ENCODE results near the gene SDC1. TPM values are rescaled to one million over a fixed set of nuclear protein-coding genes. Genes with fewer than 3 reads are reported as not detected.

The SDC1 gene
- total and polyA plus RNA-seq, 4 donors: 0.66 to 5.4 (median 1.4) TPM

DNA sequence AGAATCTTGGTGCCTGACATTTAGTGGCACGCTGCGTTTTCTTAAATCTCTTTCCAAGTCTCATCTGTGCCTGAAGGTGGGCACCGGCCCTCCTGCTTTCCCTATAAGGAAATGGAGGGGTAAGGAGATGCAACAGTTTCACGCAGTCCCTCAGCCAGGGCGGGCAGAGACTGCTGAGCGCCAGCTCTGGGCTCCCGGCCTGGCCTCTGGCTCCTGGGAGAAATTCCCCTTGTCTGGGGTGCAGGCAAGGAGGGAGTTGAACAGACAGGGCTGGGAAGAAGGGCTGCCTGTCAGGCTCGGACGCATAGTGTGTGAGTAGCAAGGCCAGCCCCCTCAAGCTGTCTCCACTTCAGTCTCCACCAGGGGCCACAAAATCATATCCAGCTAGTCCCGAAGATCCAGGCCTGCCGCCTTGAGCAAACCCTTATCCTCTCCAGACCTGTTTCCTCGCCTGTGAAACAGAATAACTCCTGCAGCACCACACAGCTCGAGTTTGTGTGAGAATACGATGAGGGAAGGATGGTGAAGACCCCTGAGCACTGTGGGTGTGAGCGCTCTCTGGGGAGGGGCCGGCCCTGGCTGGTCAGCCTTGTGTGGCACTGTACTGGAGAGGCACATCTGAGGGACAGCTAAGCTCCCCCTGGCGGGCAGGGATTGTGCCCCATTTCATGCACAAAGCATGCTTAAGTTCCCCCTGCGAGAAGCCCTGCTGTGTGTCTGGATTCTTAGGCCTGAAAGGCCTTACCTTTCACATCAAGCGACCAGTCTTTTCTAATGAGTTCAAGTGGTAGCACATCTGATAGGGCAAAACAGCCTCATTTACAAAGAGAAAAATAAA, 33.8 kb downstream of the SDC1 start:
- intact Hi-C loops (cut with DNase I): no loop called here
- Histone ChIP-seq H3K4me3 (ENCODE audit: low read length in 2 of 2) (no peak overlapping the region), H3K27ac (ENCODE audit: low read depth in 1 of 2, low read length in 2 of 2) (no peak overlapping the region), H3K27me3 (ENCODE audit: control insufficient read depth in 1 of 2, insufficient read depth in 2 of 2, low read length in 1 of 2) (no peaks in the 10 kb centered on the region), H3K36me3 (ENCODE audit: control insufficient read depth in 1 of 2, insufficient read depth in 2 of 2, low read length in 1 of 2) (no peaks in the 10 kb centered on the region), H3K4me1 (ENCODE audit: control insufficient read depth in 1 of 2, insufficient read depth in 2 of 2, low read length in 2 of 2) (no peaks in the 10 kb centered on the region), H3K9me3 (ENCODE audit: control insufficient read depth, low read length) (no peaks in the 10 kb centered on the region)
- ATAC-seq (ENCODE audit: low FRiP score) (no peak), DNase-seq (no peak)
- 79 to 84% methylated on average over 19 of the region's 19 CpGs for WGBS, 2 donors

DNA sequence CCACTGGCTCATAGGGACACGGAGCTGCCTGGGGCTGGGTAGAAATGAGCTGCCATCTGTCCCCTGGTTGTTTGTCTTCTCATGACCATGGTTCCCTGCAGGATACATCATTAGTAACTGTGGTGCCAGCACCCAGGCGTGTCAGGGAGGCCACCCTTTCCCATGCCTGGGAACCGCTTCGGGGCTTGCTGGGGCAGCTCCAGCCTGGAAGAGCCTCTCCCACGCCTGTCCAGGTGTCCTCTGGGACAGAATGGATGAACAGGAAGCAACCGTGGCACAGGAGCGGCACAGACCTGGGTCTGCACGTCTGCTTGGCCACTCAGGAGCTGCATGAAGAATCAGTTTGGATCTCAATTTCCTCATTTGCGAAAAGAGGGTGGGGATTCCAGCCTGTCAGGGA, 34.8 kb downstream of the SDC1 start:
- H3K9me3 ChIP-seq (ENCODE audit: control insufficient read depth, low read length): no peaks in the 10 kb centered on the region
- H3K36me3 ChIP-seq (ENCODE audit: control insufficient read depth in 1 of 2, insufficient read depth in 2 of 2, low read length in 1 of 2): no peaks in the 10 kb centered on the region
- WGBS, 2 donors: 92 to 95% methylated on average over 9 of the region's 9 CpGs
- no peaks in the 10 kb centered on the region for H3K4me1 ChIP-seq (ENCODE audit: control insufficient read depth in 1 of 2, insufficient read depth in 2 of 2, low read length in 2 of 2)
- intact Hi-C loops (cut with DNase I): no loop called here
- no peak overlapping the region for H3K4me3 ChIP-seq (ENCODE audit: low read length in 2 of 2)
- no peak for ATAC-seq (ENCODE audit: low FRiP score)
- H3K27ac ChIP-seq (ENCODE audit: low read depth in 1 of 2, low read length in 2 of 2): no peak overlapping the region
- no peak for DNase-seq
- H3K27me3 ChIP-seq (ENCODE audit: control insufficient read depth in 1 of 2, insufficient read depth in 2 of 2, low read length in 1 of 2): no peaks in the 10 kb centered on the region

DNA sequence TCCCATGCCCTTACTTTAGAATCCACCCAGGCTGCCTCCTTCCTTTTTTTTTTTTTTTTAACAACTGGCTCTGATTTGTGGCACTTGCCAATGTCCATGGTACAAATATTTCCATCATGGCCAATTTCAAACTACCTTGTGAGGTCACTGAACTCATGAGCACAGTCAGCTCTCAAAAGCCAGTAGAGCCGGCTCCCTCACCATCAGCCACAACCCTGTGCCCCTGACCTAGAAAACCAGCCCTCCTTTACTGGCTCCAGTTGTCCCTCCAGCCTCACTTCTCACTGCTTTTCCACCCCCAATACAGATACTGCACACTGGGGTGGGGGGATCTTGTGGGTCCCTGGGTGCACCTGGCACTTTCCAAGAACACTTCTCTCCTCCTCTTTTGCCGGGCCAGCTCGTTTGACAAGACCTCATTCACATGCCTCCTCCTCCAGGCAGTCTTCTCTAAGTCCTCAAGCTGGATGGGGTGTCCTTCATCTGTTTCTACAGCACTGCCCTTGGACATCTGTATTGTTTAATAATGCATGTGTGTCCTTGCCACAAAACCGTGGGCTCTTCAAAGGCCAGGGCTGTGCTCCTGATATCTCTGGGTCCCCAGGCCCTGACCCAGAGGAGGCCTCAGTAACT, 35.5 kb downstream of the SDC1 start:
- ATAC-seq (ENCODE audit: low FRiP score): no peak
- Histone ChIP-seq H3K27ac (ENCODE audit: low read depth in 1 of 2, low read length in 2 of 2) (no peak overlapping the region), H3K4me3 (ENCODE audit: low read length in 2 of 2) (no peak overlapping the region), H3K4me1 (ENCODE audit: control insufficient read depth in 1 of 2, insufficient read depth in 2 of 2, low read length in 2 of 2) (no peaks in the 10 kb centered on the region), H3K27me3 (ENCODE audit: control insufficient read depth in 1 of 2, insufficient read depth in 2 of 2, low read length in 1 of 2) (no peaks in the 10 kb centered on the region), H3K9me3 (ENCODE audit: control insufficient read depth, low read length) (no peaks in the 10 kb centered on the region), H3K36me3 (ENCODE audit: control insufficient read depth in 1 of 2, insufficient read depth in 2 of 2, low read length in 1 of 2) (no peaks in the 10 kb centered on the region)
- DNase-seq: no peak
- 87 to 94% methylated on average over 4 of the region's 4 CpGs for WGBS, 2 donors
- intact Hi-C loops (cut with DNase I): no loop called here

DNA sequence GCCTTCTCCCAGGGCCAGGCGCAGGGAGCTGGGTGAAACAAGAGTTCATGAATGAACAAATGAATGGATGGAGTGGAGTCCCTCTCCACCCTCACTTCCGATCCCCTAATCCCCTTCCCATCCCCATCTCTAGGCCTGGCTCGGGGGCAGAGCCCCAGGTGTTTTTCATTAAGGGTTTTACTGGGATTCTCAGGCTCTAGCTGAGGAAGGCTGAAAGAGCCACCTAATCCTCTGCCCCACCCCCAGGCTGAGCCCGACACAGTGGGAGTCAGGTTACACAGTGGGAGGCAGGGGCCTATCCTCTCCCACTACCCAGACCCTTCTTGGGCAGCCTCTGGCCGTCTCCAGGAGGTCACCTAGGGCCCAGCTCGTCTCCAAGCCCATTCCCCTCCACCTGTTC, 36.1 kb downstream of the SDC1 start:
- Histone ChIP-seq H3K9me3 (ENCODE audit: control insufficient read depth, low read length) (no peaks in the 10 kb centered on the region), H3K4me1 (ENCODE audit: control insufficient read depth in 1 of 2, insufficient read depth in 2 of 2, low read length in 2 of 2) (no peaks in the 10 kb centered on the region), H3K36me3 (ENCODE audit: control insufficient read depth in 1 of 2, insufficient read depth in 2 of 2, low read length in 1 of 2) (no peaks in the 10 kb centered on the region), H3K27me3 (ENCODE audit: control insufficient read depth in 1 of 2, insufficient read depth in 2 of 2, low read length in 1 of 2) (no peaks in the 10 kb centered on the region), H3K4me3 (ENCODE audit: low read length in 2 of 2) (no peak overlapping the region), H3K27ac (ENCODE audit: low read depth in 1 of 2, low read length in 2 of 2) (no peak overlapping the region)
- DNase-seq (no peak), ATAC-seq (ENCODE audit: low FRiP score) (no peak)
- 87 to 90% methylated on average over 6 of the region's 6 CpGs for WGBS, 2 donors
- intact Hi-C loops (cut with DNase I): no loop called here

DNA sequence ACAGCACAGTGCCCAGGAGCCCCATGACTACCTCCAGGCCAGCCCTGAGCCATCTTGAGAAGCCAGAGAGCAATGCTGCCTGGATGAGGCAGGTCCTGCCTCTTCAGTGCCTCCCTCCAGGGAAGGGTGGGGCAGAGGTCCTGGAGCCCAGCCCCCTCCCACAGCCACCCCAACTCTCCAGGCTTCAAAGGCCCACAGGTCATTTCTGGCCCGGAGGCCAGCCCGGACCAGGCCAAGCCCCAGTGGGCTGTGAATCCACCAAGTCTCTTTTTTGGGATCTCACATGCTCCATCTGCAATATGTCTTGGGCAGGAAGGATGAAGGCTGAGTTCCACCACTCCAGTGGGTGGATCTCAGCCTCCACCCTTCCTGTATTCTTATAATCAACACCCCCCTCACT, 36.7 kb downstream of the SDC1 start:
- Histone ChIP-seq H3K9me3 (ENCODE audit: control insufficient read depth, low read length) (no peaks in the 10 kb centered on the region), H3K4me1 (ENCODE audit: control insufficient read depth in 1 of 2, insufficient read depth in 2 of 2, low read length in 2 of 2) (no peaks in the 10 kb centered on the region), H3K27ac (ENCODE audit: low read depth in 1 of 2, low read length in 2 of 2) (no peak overlapping the region), H3K4me3 (ENCODE audit: low read length in 2 of 2) (no peak overlapping the region), H3K27me3 (ENCODE audit: control insufficient read depth in 1 of 2, insufficient read depth in 2 of 2, low read length in 1 of 2) (no peaks in the 10 kb centered on the region), H3K36me3 (ENCODE audit: control insufficient read depth in 1 of 2, insufficient read depth in 2 of 2, low read length in 1 of 2) (no peaks in the 10 kb centered on the region)
- WGBS, 2 donors: 89 to 97% methylated on average over 2 of the region's 2 CpGs
- intact Hi-C loops (cut with DNase I): no loop called here
- ATAC-seq (ENCODE audit: low FRiP score) (no peak), DNase-seq (no peak)

DNA sequence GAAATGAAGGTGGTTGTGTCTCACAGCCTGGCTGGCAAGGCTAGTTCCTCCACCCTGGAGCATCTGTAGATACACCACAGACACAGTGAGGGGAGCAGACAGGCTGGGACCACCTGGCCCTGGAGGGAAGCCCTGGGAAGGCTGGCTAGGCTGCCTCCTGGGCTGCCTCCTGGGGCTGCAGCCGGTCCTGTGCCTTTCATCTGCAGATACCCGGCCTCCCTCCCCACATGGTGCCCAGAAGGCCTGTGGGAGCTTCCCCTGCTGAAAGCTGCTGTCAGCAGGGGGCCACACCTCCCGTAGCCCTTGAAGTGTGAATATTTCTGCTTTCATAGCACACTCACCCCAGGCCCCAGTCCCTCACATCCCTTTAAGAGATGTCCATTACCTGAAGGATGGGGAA, 37.6 kb downstream of the SDC1 start:
- intact Hi-C loops (cut with DNase I): no loop called here
- no peak overlapping the region for H3K27ac ChIP-seq (ENCODE audit: low read depth in 1 of 2, low read length in 2 of 2)
- DNase-seq (no peak), ATAC-seq (ENCODE audit: low FRiP score) (no peak)
- H3K27me3 ChIP-seq (ENCODE audit: control insufficient read depth in 1 of 2, insufficient read depth in 2 of 2, low read length in 1 of 2): no peaks in the 10 kb centered on the region
- H3K4me1 ChIP-seq (ENCODE audit: control insufficient read depth in 1 of 2, insufficient read depth in 2 of 2, low read length in 2 of 2): no peaks in the 10 kb centered on the region
- no peaks in the 10 kb centered on the region for H3K9me3 ChIP-seq (ENCODE audit: control insufficient read depth, low read length)
- 86 to 94% methylated on average over 3 of the region's 3 CpGs for WGBS, 2 donors
- no peak overlapping the region for H3K4me3 ChIP-seq (ENCODE audit: low read length in 2 of 2)
- H3K36me3 ChIP-seq (ENCODE audit: control insufficient read depth in 1 of 2, insufficient read depth in 2 of 2, low read length in 1 of 2): no peaks in the 10 kb centered on the region

DNA sequence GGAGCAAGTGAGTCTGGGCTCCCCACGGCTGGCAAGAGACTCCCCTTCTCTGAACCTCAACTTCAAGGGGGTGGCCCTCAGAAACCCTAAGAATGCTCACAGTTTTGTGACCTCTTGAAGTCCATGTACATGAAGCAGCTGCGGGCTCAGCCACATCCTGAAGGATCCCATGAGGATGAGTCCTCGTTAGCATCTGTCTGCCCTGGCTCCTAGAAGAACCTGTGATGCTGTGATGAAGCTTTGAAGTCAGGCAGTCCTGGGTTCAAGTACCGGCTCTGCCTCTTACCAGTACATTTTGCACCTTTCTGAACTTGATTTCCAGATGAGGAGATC, 38.1 kb downstream of the SDC1 start:
- Histone ChIP-seq H3K4me3 (ENCODE audit: low read length in 2 of 2) (no peak overlapping the region), H3K4me1 (ENCODE audit: control insufficient read depth in 1 of 2, insufficient read depth in 2 of 2, low read length in 2 of 2) (no peaks in the 10 kb centered on the region), H3K36me3 (ENCODE audit: control insufficient read depth in 1 of 2, insufficient read depth in 2 of 2, low read length in 1 of 2) (no peaks in the 10 kb centered on the region), H3K27ac (ENCODE audit: low read depth in 1 of 2, low read length in 2 of 2) (no peak overlapping the region), H3K9me3 (ENCODE audit: control insufficient read depth, low read length) (no peaks in the 10 kb centered on the region), H3K27me3 (ENCODE audit: control insufficient read depth in 1 of 2, insufficient read depth in 2 of 2, low read length in 1 of 2) (no peaks in the 10 kb centered on the region)
- intact Hi-C loops (cut with DNase I): no loop called here
- no peak for DNase-seq
- no peak for ATAC-seq (ENCODE audit: low FRiP score)
- 92 to 94% methylated on average over 4 of the region's 4 CpGs for WGBS, 2 donors

DNA sequence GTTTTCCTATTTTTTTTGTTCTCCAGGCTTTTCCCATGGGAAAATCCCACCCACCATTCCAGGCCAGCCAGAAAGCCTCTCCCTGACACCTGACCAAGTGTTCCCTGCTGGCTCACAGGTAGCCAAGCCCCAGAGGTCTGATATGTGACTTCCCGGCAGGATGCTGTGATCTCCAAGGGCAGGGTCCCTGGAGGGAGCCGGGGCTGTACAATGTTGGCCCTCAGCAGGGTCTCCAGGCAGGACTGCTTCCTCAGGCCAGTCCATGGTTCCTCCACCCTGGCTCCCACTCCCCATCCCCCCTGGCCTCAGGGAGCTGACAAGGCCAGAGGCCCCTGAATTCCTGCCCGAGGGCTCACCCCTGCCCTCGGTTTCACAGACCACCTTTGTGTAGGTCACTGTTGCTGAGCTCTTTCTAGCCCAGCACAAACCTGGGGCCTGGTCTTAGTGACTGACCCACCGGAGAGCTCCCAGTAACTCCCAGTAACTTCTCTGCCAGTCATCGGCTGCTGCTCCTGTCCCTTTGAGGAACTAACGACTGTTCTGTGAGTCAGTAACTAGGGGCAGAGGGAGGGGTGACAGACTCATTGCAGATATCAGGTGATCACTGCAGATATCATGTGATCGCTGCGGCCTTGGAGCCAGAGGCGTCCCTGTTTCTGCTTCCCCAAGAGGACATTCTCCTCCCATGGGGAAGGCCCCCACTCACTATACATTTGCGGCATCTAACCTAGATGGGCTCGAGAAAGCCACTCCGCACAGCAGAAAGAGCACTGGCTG, 38.7 kb downstream of the SDC1 start:
- 92 to 95% methylated on average over 13 of the region's 13 CpGs for WGBS, 2 donors
- intact Hi-C loops (cut with DNase I): no loop called here
- H3K27me3 ChIP-seq (ENCODE audit: control insufficient read depth in 1 of 2, insufficient read depth in 2 of 2, low read length in 1 of 2): no peaks in the 10 kb centered on the region
- DNase-seq (peak in 1 of 2 donors; percentile 62), ATAC-seq (ENCODE audit: low FRiP score) (no peak)
- H3K4me3 ChIP-seq (ENCODE audit: low read length in 2 of 2): no peak overlapping the region
- H3K27ac ChIP-seq (ENCODE audit: low read depth in 1 of 2, low read length in 2 of 2): no peak overlapping the region
- H3K4me1 ChIP-seq (ENCODE audit: control insufficient read depth in 1 of 2, insufficient read depth in 2 of 2, low read length in 2 of 2): no peaks in the 10 kb centered on the region
- no peaks in the 10 kb centered on the region for H3K9me3 ChIP-seq (ENCODE audit: control insufficient read depth, low read length)
- no peaks in the 10 kb centered on the region for H3K36me3 ChIP-seq (ENCODE audit: control insufficient read depth in 1 of 2, insufficient read depth in 2 of 2, low read length in 1 of 2)

Measured in aorta (tissue), 5 donors.